Measurements from ENCODE around the gene ACTA2.

DNA sequence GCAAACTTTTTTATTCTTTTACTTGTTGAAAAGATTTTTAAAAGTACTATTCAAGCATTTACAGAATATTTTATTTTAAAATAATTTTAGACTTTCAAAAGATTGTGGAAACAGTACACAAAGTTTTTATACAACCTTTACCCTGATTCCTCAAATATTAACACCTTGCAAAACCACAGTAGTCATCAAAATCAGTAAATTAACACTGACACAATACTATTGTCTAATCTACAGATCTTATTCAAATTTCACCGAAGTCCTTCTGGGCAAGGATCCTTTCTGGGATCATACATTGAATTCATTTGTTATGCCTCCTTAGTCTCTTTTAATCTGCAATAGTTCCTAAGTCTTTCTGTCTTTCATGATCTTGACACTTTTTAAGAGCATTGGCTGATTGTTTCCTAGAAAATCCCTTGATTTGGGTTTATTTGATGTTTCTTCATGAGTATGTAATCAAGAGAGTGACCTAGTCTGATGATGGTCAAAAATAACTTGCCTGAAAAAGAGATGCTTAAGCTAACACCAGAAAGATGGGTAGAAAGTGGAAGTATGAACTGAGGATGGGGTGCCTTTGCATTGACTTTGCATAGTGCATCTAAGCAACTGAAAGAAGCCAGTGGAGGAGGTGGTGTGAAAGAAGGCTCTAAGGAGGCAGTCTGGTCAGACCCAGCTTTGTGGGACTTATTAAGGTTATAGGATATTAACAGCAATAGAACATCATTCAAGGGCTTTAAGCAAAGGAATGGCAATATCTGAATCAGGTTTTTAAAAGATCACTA lies 62.8 kb downstream of the ACTA2 start:
- TF ChIP-seq ELF1 (IDR thresholded peaks at IDR 0.05) (no peak), JUND (IDR thresholded peaks at IDR 0.05) (no peak), RAD21 (IDR thresholded peaks at IDR 0.05; ENCODE audit: low read length) (no peak), POLR2AphosphoS5 (IDR thresholded peaks at IDR 0.05; ENCODE audit: low read depth, low read length) (no peak), EP300 (IDR thresholded peaks at IDR 0.05; ENCODE audit: borderline replicate concordance in 1 of 2, low read depth in 1 of 2, low read length in 1 of 2) (no peak)
- TF ChIP-seq, protein P1, sequence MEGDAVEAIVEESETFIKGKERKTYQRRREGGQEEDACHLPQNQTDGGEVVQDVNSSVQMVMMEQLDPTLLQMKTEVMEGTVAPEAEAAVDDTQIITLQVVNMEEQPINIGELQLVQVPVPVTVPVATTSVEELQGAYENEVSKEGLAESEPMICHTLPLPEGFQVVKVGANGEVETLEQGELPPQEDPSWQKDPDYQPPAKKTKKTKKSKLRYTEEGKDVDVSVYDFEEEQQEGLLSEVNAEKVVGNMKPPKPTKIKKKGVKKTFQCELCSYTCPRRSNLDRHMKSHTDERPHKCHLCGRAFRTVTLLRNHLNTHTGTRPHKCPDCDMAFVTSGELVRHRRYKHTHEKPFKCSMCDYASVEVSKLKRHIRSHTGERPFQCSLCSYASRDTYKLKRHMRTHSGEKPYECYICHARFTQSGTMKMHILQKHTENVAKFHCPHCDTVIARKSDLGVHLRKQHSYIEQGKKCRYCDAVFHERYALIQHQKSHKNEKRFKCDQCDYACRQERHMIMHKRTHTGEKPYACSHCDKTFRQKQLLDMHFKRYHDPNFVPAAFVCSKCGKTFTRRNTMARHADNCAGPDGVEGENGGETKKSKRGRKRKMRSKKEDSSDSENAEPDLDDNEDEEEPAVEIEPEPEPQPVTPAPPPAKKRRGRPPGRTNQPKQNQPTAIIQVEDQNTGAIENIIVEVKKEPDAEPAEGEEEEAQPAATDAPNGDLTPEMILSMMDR (IDR thresholded peaks at IDR 0.05) = no peak
- TF ChIP-seq, protein P2, sequence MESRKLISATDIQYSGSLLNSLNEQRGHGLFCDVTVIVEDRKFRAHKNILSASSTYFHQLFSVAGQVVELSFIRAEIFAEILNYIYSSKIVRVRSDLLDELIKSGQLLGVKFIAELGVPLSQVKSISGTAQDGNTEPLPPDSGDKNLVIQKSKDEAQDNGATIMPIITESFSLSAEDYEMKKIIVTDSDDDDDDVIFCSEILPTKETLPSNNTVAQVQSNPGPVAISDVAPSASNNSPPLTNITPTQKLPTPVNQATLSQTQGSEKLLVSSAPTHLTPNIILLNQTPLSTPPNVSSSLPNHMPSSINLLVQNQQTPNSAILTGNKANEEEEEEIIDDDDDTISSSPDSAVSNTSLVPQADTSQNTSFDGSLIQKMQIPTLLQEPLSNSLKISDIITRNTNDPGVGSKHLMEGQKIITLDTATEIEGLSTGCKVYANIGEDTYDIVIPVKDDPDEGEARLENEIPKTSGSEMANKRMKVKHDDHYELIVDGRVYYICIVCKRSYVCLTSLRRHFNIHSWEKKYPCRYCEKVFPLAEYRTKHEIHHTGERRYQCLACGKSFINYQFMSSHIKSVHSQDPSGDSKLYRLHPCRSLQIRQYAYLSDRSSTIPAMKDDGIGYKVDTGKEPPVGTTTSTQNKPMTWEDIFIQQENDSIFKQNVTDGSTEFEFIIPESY (IDR thresholded peaks at IDR 0.05; ENCODE audit: borderline replicate concordance, low read depth) = no peak

Data from SK-N-SH (cell line).